Activated naive CD4-positive, alpha-beta T cell treated with anti-CD3 and anti-CD28 coated beads, Interleukin-2, amount 50 U/mL, for 24 hours (primary cell): ENCODE results near the gene PPM1D.
"Not testable (repeated sequence)": the region's sequence is repeated elsewhere in the genome, so short reads cannot be mapped to it uniquely, and the experiment has no call there.

Experiments
- H3K27ac Mint-ChIP-seq: one replicate; pipeline ENCODE4 v1.8.0; 2021; ENCODE audit warnings: mild to moderate bottlenecking, mixed read lengths
- H3K27me3 Mint-ChIP-seq: one replicate; pipeline ENCODE4 v1.8.0; 2021; ENCODE audit warnings: mixed read lengths
- H3K36me3 Mint-ChIP-seq: one replicate; pipeline ENCODE4 v1.8.0; 2021; ENCODE audit warnings: mixed read lengths
- H3K4me1 Mint-ChIP-seq: one replicate; pipeline ENCODE4 v1.8.0; 2021; ENCODE audit warnings: mixed read lengths
- H3K4me3 Mint-ChIP-seq: one replicate; pipeline ENCODE4 v1.8.0; 2021; ENCODE audit warnings: mild to moderate bottlenecking, mixed read lengths
- H3K9me3 Mint-ChIP-seq: one replicate; pipeline ENCODE4 v1.8.0; 2021; ENCODE audit warnings: mixed read lengths

The PPM1D gene

GRCh38 chr17:60603477-60603876 lies 3.5 kb downstream of the PPM1D start:
- not testable (repeated sequence) for H3K4me3 Mint-ChIP-seq, H3K9me3 Mint-ChIP-seq, H3K27me3 Mint-ChIP-seq, H3K36me3 Mint-ChIP-seq, H3K27ac Mint-ChIP-seq
- peaks cover 44% of the 10 kb centered on the region for H3K4me1 Mint-ChIP-seq

GRCh38 chr17:60604686-60605334 lies 4.8 kb downstream of the PPM1D start:
- Mint-ChIP-seq H3K27me3 (no peaks in the 10 kb centered on the region), H3K27ac (no peak overlapping the region), H3K36me3 (no peaks in the 10 kb centered on the region), H3K4me1 (peaks cover 47% of the 10 kb centered on the region), H3K9me3 (no peaks in the 10 kb centered on the region), H3K4me3 (no peak overlapping the region)

- H3K9me3 Mint-ChIP-seq = no peaks in the 10 kb centered on the region
- no peak overlapping the region for H3K4me3 Mint-ChIP-seq
- no peaks in the 10 kb centered on the region for H3K27me3 Mint-ChIP-seq
- H3K27ac Mint-ChIP-seq = peak overlapping the region; percentile 61
- no peaks in the 10 kb centered on the region for H3K36me3 Mint-ChIP-seq
- H3K4me1 Mint-ChIP-seq = peaks cover 57% of the 10 kb centered on the region
These were observed 6.0 kb downstream of the PPM1D start for GRCh38 chr17:60606036-60606435.

- H3K36me3 Mint-ChIP-seq = peaks cover 2% of the 10 kb centered on the region
These were observed 10.5 kb downstream of the PPM1D start for GRCh38 chr17:60610473-60610872.

GRCh38 chr17:60611321-60611720 lies 11.3 kb downstream of the PPM1D start:
- peak overlapping the region; percentile 51 for H3K27ac Mint-ChIP-seq
- H3K27me3 Mint-ChIP-seq, H3K9me3 Mint-ChIP-seq, H3K4me3 Mint-ChIP-seq, H3K36me3 Mint-ChIP-seq: not testable (repeated sequence)
- H3K4me1 Mint-ChIP-seq = peaks cover 46% of the 10 kb centered on the region

More at GRCh38 chr17:60610473-60610872, 10.5 kb downstream of the PPM1D start:
- Mint-ChIP-seq H3K27me3 (no peaks in the 10 kb centered on the region), H3K4me1 (peaks cover 52% of the 10 kb centered on the region), H3K9me3 (no peaks in the 10 kb centered on the region), H3K4me3 (no peak overlapping the region), H3K27ac (no peak overlapping the region)

- no peaks in the 10 kb centered on the region for H3K27me3 Mint-ChIP-seq
- no peak overlapping the region for H3K4me3 Mint-ChIP-seq
- H3K27ac Mint-ChIP-seq = no peak overlapping the region
- peaks cover 43% of the 10 kb centered on the region for H3K4me1 Mint-ChIP-seq
- peaks cover 2% of the 10 kb centered on the region for H3K36me3 Mint-ChIP-seq
- no peaks in the 10 kb centered on the region for H3K9me3 Mint-ChIP-seq
These were observed 13.3 kb downstream of the PPM1D start for GRCh38 chr17:60613325-60613724.

- H3K36me3 Mint-ChIP-seq, H3K9me3 Mint-ChIP-seq, H3K27me3 Mint-ChIP-seq, H3K4me3 Mint-ChIP-seq, H3K27ac Mint-ChIP-seq: not testable (repeated sequence)
- peaks cover 48% of the 10 kb centered on the region for H3K4me1 Mint-ChIP-seq
These were observed 13.8 kb downstream of the PPM1D start for GRCh38 chr17:60613796-60614195.

- not testable (repeated sequence) for H3K9me3 Mint-ChIP-seq, H3K27ac Mint-ChIP-seq, H3K4me3 Mint-ChIP-seq, H3K36me3 Mint-ChIP-seq, H3K27me3 Mint-ChIP-seq
- H3K4me1 Mint-ChIP-seq = peaks cover 53% of the 10 kb centered on the region
These were observed 14.3 kb downstream of the PPM1D start for GRCh38 chr17:60614247-60614646.

- Mint-ChIP-seq H3K36me3 (peaks cover 2% of the 10 kb centered on the region), H3K27ac (no peak overlapping the region), H3K4me3 (no peak overlapping the region), H3K27me3 (no peaks in the 10 kb centered on the region), H3K4me1 (peaks cover 54% of the 10 kb centered on the region), H3K9me3 (no peaks in the 10 kb centered on the region)
These were observed 15.1 kb downstream of the PPM1D start for GRCh38 chr17:60615108-60615507.

GRCh38 chr17:60615840-60616239 lies 15.8 kb downstream of the PPM1D start:
- peaks cover 2% of the 10 kb centered on the region for H3K36me3 Mint-ChIP-seq
- no peak overlapping the region for H3K4me3 Mint-ChIP-seq
- no peaks in the 10 kb centered on the region for H3K27me3 Mint-ChIP-seq
- H3K4me1 Mint-ChIP-seq = peaks cover 50% of the 10 kb centered on the region
- no peak overlapping the region for H3K27ac Mint-ChIP-seq
- H3K9me3 Mint-ChIP-seq = no peaks in the 10 kb centered on the region

- Mint-ChIP-seq H3K36me3 (peaks cover 2% of the 10 kb centered on the region), H3K27me3 (no peaks in the 10 kb centered on the region), H3K4me1 (peaks cover 38% of the 10 kb centered on the region), H3K27ac (peak overlapping the region; percentile 30), H3K4me3 (no peak overlapping the region), H3K9me3 (no peaks in the 10 kb centered on the region)
These were observed 18.1 kb downstream of the PPM1D start for GRCh38 chr17:60618080-60618479.

- no peaks in the 10 kb centered on the region for H3K27me3 Mint-ChIP-seq
- peaks cover 38% of the 10 kb centered on the region for H3K4me1 Mint-ChIP-seq
- H3K36me3 Mint-ChIP-seq = peaks cover 4% of the 10 kb centered on the region
- H3K4me3 Mint-ChIP-seq = no peak overlapping the region
- no peak overlapping the region for H3K27ac Mint-ChIP-seq
- H3K9me3 Mint-ChIP-seq = no peaks in the 10 kb centered on the region
These were observed 19.0 kb downstream of the PPM1D start for GRCh38 chr17:60618854-60619526.

- H3K27me3 Mint-ChIP-seq = no peaks in the 10 kb centered on the region
- H3K36me3 Mint-ChIP-seq = peaks cover 2% of the 10 kb centered on the region
- no peaks in the 10 kb centered on the region for H3K9me3 Mint-ChIP-seq
- peaks cover 27% of the 10 kb centered on the region for H3K4me1 Mint-ChIP-seq
- H3K27ac Mint-ChIP-seq = no peak overlapping the region
- H3K4me3 Mint-ChIP-seq = no peak overlapping the region
These were observed 23.0 kb downstream of the PPM1D start for GRCh38 chr17:60622961-60623360.

GRCh38 chr17:60623415-60623814 lies 23.4 kb downstream of the PPM1D start:
- H3K9me3 Mint-ChIP-seq = no peaks in the 10 kb centered on the region
- no peak overlapping the region for H3K4me3 Mint-ChIP-seq
- H3K4me1 Mint-ChIP-seq = peaks cover 23% of the 10 kb centered on the region
- peaks cover 4% of the 10 kb centered on the region for H3K36me3 Mint-ChIP-seq
- H3K27ac Mint-ChIP-seq = no peak overlapping the region
- no peaks in the 10 kb centered on the region for H3K27me3 Mint-ChIP-seq

GRCh38 chr17:60627124-60627523 lies 27.1 kb downstream of the PPM1D start:
- no peak overlapping the region for H3K27ac Mint-ChIP-seq
- H3K9me3 Mint-ChIP-seq = no peaks in the 10 kb centered on the region
- H3K4me3 Mint-ChIP-seq = no peak overlapping the region
- H3K36me3 Mint-ChIP-seq = peaks cover 4% of the 10 kb centered on the region
- peaks cover 11% of the 10 kb centered on the region for H3K4me1 Mint-ChIP-seq
- H3K27me3 Mint-ChIP-seq = no peaks in the 10 kb centered on the region

- H3K36me3 Mint-ChIP-seq = peaks cover 4% of the 10 kb centered on the region
- no peak overlapping the region for H3K4me3 Mint-ChIP-seq
- peaks cover 8% of the 10 kb centered on the region for H3K4me1 Mint-ChIP-seq
- H3K27me3 Mint-ChIP-seq = no peaks in the 10 kb centered on the region
- H3K9me3 Mint-ChIP-seq = no peaks in the 10 kb centered on the region
- peak overlapping the region; percentile 42 for H3K27ac Mint-ChIP-seq
These were observed 28.4 kb downstream of the PPM1D start for GRCh38 chr17:60628252-60628889.
